Duodenal mucosa (tissue), 2 donors: ENCODE measurements around the gene PCLAF.
A peak's percentile ranks its signal among the peaks of the same experiment; 100 is the strongest.

Experiments
- H3K27ac ChIP-seq: one replicate; pipeline ENCODE4 v1.7.0; 2013; ENCODE audit warnings: low read depth, low read length
- H3K27me3 ChIP-seq, 2 donors: one replicate each; pipeline ENCODE4 v1.7.0; 2013; ENCODE audit warnings: low read length in 2 of 2, control low read depth in 1 of 2; ENCODE audit not compliant: insufficient read depth in 2 of 2, control insufficient read depth in 1 of 2
- H3K36me3 ChIP-seq, 2 donors: one replicate each; pipeline ENCODE4 v1.7.0; 2013; ENCODE audit warnings: low read length in 2 of 2, control low read depth in 1 of 2; ENCODE audit not compliant: insufficient read depth in 2 of 2, control insufficient read depth in 1 of 2
- H3K4me1 ChIP-seq, 2 donors: one replicate each; pipeline ENCODE4 v1.7.0; 2013; ENCODE audit warnings: low read length in 2 of 2, control low read depth in 1 of 2; ENCODE audit not compliant: insufficient read depth in 2 of 2, control insufficient read depth in 1 of 2
- H3K4me3 ChIP-seq, 2 donors: one replicate each; pipeline ENCODE4 v1.7.0; 2013; ENCODE audit warnings: low read length in 2 of 2, low read depth in 1 of 2
- H3K9ac ChIP-seq, 2 donors: one replicate each; pipeline ENCODE4 v1.7.0; 2013; ENCODE audit warnings: low read length in 2 of 2, low read depth in 1 of 2
- H3K9me3 ChIP-seq, 2 donors: one replicate each; pipeline ENCODE4 v1.7.0; 2013; ENCODE audit warnings: low read length in 2 of 2, control low read depth in 1 of 2; ENCODE audit not compliant: control insufficient read depth in 1 of 2

Gene PCLAF

GRCh38 chr15:64381000-64381751, at the start of gene PCLAF:
Gene PCLAF, minus strand, starts transcription at chr15:64381441. Its CDS starts 70 bp downstream, at chr15:64381371.
- no peaks in the 10 kb centered on the region for H3K27me3 ChIP-seq
- no peaks in the 10 kb centered on the region for H3K9me3 ChIP-seq
- H3K4me1 ChIP-seq, result peaks cover 3 to 19% of the 10 kb centered on the region in 2 donors
- H3K4me3 ChIP-seq, result peak within 1 kb of the TSS; percentile 83 to 90
- H3K27ac ChIP-seq, result no peak within 1 kb of the TSS
- H3K9ac ChIP-seq, result peak within 1 kb of the TSS; percentile 31 to 63
- no peaks in the 10 kb centered on the region for H3K36me3 ChIP-seq

- H3K9ac ChIP-seq, result no peak overlapping the region
- H3K36me3 ChIP-seq, result peaks cover 12 to 38% of the 10 kb centered on the region in 2 donors
- H3K27ac ChIP-seq, result no peak overlapping the region
- no peaks in the 10 kb centered on the region for H3K27me3 ChIP-seq
- H3K4me1 ChIP-seq, result peaks cover 0 to 5% of the 10 kb centered on the region in 2 donors
- no peak overlapping the region for H3K4me3 ChIP-seq
- H3K9me3 ChIP-seq, result no peaks in the 10 kb centered on the region
These were observed 48.9 kb upstream of the PCLAF start for GRCh38 chr15:64430000-64430735.

GRCh38 chr15:64429448-64429847, 48.2 kb upstream of the PCLAF start:
- Histone ChIP-seq H3K4me3 (no peak overlapping the region), H3K4me1 (peaks cover 0 to 5% of the 10 kb centered on the region in 2 donors), H3K27ac (no peak overlapping the region), H3K27me3 (no peaks in the 10 kb centered on the region), H3K9ac (no peak overlapping the region), H3K9me3 (no peaks in the 10 kb centered on the region), H3K36me3 (peaks cover 15 to 44% of the 10 kb centered on the region in 2 donors)

- Histone ChIP-seq H3K4me3 (no peak overlapping the region), H3K27me3 (no peaks in the 10 kb centered on the region), H3K4me1 (peaks cover 0 to 5% of the 10 kb centered on the region in 2 donors), H3K27ac (no peak overlapping the region), H3K9ac (no peak overlapping the region), H3K36me3 (peaks cover 26 to 54% of the 10 kb centered on the region in 2 donors), H3K9me3 (no peaks in the 10 kb centered on the region)
These were observed 45.7 kb upstream of the PCLAF start for GRCh38 chr15:64426845-64427465.

- H3K9me3 ChIP-seq, result no peaks in the 10 kb centered on the region
- H3K27ac ChIP-seq, result no peak overlapping the region
- H3K9ac ChIP-seq, result no peak overlapping the region
- H3K27me3 ChIP-seq, result no peaks in the 10 kb centered on the region
- H3K36me3 ChIP-seq, result peaks cover 26 to 63% of the 10 kb centered on the region in 2 donors
- H3K4me3 ChIP-seq, result no peak overlapping the region
- H3K4me1 ChIP-seq, result no peaks in the 10 kb centered on the region
These were observed 44.0 kb upstream of the PCLAF start for GRCh38 chr15:64425221-64425620.

GRCh38 chr15:64423970-64424369, 42.7 kb upstream of the PCLAF start:
- no peak overlapping the region for H3K27ac ChIP-seq
- no peaks in the 10 kb centered on the region for H3K9me3 ChIP-seq
- H3K4me3 ChIP-seq, result no peak overlapping the region
- no peaks in the 10 kb centered on the region for H3K4me1 ChIP-seq
- H3K36me3 ChIP-seq, result peaks cover 27 to 63% of the 10 kb centered on the region in 2 donors
- H3K9ac ChIP-seq, result no peak overlapping the region
- H3K27me3 ChIP-seq, result no peaks in the 10 kb centered on the region

- Histone ChIP-seq H3K27ac (no peak overlapping the region), H3K4me3 (no peak overlapping the region), H3K27me3 (no peaks in the 10 kb centered on the region), H3K9me3 (no peaks in the 10 kb centered on the region), H3K4me1 (no peaks in the 10 kb centered on the region), H3K9ac (no peak overlapping the region), H3K36me3 (peaks cover 32 to 69% of the 10 kb centered on the region in 2 donors)
These were observed 41.5 kb upstream of the PCLAF start for GRCh38 chr15:64422697-64423096.

- Histone ChIP-seq H3K4me3 (no peak overlapping the region), H3K9me3 (no peaks in the 10 kb centered on the region), H3K27ac (no peak overlapping the region), H3K27me3 (no peaks in the 10 kb centered on the region), H3K9ac (no peak overlapping the region), H3K36me3 (peaks cover 20 to 57% of the 10 kb centered on the region in 2 donors), H3K4me1 (no peaks in the 10 kb centered on the region)
These were observed 31.0 kb upstream of the PCLAF start for GRCh38 chr15:64412216-64412615.

GRCh38 chr15:64400583-64400982, 19.3 kb upstream of the PCLAF start:
- Histone ChIP-seq H3K27me3 (no peaks in the 10 kb centered on the region), H3K4me1 (no peaks in the 10 kb centered on the region), H3K36me3 (peaks cover 27 to 72% of the 10 kb centered on the region in 2 donors), H3K9ac (no peak overlapping the region), H3K4me3 (no peak overlapping the region), H3K27ac (no peak overlapping the region), H3K9me3 (no peaks in the 10 kb centered on the region)

- Histone ChIP-seq H3K27ac (no peak overlapping the region), H3K36me3 (peaks cover 34 to 72% of the 10 kb centered on the region in 2 donors), H3K27me3 (no peaks in the 10 kb centered on the region), H3K9ac (no peak overlapping the region), H3K4me1 (no peaks in the 10 kb centered on the region), H3K4me3 (no peak overlapping the region), H3K9me3 (no peaks in the 10 kb centered on the region)
These were observed 17.3 kb upstream of the PCLAF start for GRCh38 chr15:64398575-64398974.
